GM21717 (cell line): Measurements from ENCODE around the gene GNG12.

ENCODE experiments used
- ATAC-seq: cut with Tn5 transposase; IDR thresholded peaks from one replicate; pipeline ENCODE4 v1.9.1; 2021; ENCODE audit warnings: mild to moderate bottlenecking, moderate library complexity; ENCODE audit not compliant: unreplicated experiment

The GNG12 gene

DNA sequence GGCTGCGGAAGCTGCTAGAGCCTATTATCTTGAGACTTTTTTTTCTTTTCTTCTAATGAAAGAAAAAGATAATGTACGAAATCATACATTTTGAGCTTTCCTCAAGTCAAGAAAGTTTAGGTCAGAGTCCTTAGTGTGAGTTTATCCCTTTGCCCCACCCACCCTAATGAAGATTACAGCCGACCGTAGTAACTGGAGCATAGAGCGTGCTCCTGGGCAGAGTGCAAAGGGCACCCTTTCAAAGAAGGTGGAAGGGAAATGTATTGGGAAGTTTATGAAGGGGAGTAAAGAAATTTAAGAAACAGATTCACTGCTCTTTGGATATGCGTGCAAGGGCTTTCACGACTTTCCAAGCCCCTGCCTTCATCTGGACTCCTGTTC is 17.2 kb downstream of the GNG12 start:
- ATAC-seq: no peak

GRCh38 chr1:67815303-67816094 is 17.8 kb downstream of the GNG12 start:
- ATAC-seq: no peak

DNA sequence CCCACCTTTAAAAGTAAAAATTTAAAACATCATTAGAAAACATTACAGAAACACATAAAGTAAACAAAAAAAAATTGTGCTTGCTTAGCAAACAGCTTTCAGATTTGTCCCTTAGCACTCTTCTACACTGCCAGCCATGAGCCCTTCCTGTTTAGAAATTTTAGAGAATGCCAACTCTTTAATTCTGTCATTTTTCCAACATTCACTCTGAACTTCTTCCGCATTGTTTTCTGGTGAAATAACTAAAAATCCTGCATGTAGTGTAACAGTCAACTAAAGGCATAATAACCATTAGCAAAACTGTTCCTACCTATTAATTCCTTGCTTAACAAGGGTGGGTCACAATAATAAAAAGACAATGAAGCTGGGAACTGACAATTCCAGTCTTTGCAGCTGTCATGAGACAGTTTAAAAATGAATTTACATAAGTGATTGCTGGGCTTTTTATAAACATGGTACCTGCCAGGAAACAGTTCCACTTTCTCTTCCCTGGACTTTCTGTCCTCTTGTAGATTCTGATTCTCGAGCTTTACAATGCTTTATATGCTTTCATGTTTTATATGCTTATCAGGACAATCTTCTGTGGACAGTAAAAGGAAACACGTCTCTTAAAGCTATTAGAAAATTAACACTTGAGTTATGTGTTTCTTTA is 19.0 kb downstream of the GNG12 start:
- ATAC-seq: no peak

DNA sequence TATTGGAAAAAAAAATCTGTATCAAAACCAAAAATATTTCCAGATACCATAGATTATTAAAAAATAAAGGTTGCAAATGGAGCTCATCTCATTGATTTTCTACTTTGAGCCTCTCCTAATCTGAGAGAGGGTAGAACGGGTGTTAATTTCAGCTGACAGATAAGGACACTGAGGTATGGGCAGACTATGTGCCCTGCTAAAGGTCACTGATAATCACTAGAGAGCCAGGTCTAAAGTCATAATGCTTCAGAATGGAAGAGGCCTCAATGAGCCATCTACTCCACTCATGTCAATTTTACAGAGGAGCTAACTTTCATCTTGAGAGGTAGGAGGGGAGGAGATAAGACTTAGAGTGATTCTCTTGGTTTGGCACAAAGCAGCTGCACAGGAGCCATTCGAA is 21.0 kb downstream of the GNG12 start:
- ATAC-seq: no peak

GRCh38 chr1:67811781-67812180 is 21.5 kb downstream of the GNG12 start:
- no peak for ATAC-seq

GRCh38 chr1:67809887-67810286 is 23.4 kb downstream of the GNG12 start:
- no peak for ATAC-seq

- no peak for ATAC-seq
These were observed 26.0 kb downstream of the GNG12 start for GRCh38 chr1:67807282-67807681.

DNA sequence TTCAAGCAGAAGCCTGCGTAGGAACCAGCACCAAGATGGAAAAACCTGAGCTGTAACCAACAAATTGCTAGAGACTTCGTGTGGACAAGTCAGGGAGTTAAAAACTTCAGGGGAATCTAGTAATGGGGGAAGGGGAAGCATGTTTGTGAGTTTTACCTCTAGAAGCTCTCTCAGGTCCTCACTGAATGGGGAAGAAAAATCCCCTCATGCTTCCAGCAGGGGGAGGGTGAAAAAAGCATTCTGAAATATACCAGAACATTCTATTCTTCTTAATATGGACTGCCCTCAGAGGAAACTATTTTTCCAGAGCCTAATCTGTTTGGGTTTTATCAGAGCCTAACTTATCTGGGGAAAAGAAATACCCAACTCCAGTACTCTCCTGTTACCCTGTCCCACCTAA is 28.6 kb downstream of the GNG12 start:
- ATAC-seq: no peak

- ATAC-seq: no peak
These were observed 29.6 kb downstream of the GNG12 start for GRCh38 chr1:67803380-67804279.

GRCh38 chr1:67802565-67802964 is 30.7 kb downstream of the GNG12 start:
- no peak for ATAC-seq

DNA sequence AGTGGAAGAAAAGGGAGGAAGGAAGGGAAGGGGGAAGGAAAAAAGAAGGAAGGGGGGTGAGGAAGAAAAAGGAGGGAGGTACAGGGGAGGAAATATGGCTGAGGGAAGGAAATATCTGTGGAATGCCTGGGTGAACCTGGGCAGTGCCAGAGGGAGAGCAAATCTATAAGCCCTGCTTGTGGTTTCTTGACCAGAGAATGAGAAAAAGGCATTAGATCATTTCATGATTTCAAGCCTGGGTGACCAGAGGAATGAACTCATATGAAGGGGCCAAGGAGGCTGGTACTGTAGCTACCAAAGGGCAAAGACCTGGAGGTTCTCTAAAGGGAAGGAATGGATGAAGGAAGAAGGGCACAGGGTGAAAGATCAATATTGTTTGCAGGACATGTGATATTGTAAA is 31.4 kb downstream of the GNG12 start:
- no peak for ATAC-seq

DNA sequence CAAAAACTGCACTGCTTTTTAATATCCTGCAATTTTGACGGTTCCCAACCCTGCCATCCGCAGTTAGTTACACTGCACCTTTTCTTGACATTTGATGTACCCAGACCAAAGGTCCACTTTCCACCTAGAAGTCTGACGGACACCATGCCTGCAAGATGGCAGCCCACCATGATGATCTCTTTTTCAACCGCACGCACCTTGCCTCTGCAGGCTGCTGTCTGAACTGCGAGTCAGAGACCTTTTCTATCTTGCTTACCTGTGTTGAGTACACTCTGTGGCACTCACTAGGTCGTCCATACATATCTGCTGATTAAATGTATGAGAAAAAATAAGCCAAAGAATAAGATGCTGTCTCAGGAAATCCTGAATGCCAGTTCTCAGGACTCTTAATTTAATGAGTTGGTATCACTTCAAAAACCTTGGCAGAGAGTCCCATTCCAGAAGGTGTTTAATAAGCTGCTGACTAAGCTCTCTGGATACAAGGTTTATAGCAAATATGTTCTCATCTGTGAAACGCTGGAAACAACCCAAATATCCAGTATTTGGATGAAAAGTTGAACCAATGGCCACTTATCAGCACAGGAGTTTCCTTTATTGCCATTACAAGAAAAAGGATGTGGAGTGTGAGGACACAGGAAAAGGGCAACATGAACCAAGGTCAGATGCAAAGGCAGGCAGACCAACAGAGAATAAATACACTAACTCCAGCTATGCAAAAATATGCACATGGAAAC is 37.9 kb downstream of the GNG12 start:
- no peak for ATAC-seq

DNA sequence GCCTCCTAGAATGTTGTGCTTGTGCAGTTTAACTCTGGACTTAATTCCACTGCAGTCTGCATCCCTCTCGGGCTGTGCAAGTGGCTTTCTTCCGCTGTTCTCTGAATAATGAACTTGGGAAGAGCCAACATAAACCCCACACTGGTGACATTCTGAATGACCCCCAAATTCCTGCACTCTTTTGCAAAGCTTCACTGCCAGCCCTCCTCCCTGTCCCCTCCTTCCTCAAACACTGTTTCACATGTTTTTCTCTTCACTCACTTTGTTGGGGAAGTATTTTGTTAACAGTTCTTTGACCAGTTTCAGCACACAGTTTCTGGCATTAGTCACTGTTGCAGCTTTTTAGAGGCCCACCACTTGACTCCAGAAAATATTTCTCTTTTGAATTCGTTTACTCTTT is 39.7 kb downstream of the GNG12 start:
- no peak for ATAC-seq

DNA sequence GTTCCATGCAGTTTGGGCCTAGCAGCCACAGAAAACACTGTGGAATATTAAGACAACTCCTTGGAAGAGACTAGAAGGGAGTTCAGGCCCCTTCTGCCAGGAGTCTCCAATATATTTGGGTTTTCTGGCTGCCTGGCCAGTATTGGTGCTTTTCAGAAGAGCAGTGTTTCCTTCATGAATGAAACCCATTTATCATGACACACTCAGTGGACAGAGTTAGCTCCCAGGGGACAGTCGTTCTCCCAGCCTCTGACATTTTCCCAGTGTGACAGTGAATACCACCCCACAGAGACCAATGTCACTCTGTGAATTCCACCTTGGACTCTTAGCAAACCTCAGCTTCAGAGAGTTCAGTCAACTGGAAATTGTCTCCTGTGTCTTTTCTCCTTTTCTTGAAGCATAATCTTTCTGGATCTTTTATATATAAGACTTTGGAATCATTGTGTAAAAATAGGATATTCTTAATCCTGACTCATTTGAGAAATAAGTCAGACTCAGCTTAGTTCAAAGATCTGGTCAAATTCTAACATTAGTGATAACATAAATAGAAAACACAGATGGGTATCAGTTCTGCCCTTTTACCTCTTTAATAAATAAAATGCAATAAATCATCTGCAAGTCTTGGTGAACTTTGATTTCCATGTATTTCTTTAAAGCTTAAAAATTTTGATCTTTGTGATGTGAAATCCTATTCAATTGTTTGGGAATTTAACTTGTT is 40.4 kb downstream of the GNG12 start:
- ATAC-seq: no peak

GRCh38 chr1:67792103-67792502 is 41.2 kb downstream of the GNG12 start:
- no peak for ATAC-seq

DNA sequence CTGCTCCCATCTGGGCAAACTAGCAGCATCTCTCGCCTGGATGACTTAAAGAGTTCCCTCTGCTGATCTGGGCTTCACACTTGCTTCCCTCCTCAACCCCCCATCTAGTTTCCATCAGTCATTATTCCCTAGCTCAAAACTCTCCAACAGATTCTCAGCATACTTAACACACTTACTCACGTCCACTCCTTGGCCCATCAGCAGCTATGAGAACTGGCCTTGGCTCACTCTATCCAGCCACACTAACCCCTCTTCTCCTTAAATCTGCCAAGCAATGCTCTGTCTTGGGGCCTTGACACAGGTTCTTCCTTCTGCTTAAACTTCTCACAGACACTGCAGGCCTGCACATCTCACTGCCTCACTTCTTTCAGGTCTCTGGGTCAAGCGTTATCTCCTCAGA is 41.6 kb downstream of the GNG12 start:
- no peak for ATAC-seq

- ATAC-seq: no peak
These were observed 42.0 kb downstream of the GNG12 start for GRCh38 chr1:67791261-67791660.

DNA sequence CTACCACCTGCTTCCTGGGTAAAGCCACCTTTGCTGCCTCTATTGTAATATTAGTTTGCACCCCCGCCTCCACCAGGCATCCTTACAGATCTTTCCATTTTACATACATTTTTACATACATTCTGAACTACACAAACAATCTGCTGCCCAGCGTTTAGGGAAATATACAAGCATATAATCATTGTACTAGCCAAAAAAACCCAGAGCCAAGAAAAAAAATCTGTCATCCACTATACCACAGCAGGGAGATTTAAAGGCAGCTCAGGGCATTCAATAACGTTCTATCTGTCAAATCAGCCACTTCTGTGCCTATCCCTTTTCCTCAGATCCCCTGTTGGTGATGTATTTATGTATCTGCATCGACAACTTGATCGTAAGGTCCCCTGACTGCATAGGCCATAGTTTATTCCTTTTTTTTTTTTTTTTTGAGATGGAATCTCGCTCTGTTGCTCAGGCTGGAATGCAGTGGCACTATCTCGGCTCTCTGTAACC is 43.0 kb downstream of the GNG12 start:
- ATAC-seq: no peak

DNA sequence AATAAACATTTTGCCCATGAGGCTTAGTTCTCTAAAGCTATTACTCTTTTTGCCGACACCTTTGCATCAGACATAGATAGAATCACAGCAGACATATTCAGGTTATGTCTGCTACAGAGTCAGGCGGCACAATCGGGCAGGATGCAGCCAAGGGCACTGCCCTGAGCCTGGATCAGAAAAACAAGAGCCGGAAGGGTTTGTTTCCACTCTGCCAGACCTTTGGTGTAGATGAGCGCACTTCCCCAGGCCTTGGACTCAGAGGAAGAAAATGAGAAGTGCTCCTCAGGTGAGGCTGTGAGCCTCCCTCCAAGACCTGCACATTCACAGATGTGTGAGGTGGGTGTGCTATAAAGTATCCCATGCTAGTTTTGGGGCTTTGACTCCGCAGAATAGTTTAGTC is 43.7 kb downstream of the GNG12 start:
- ATAC-seq: no peak

DNA sequence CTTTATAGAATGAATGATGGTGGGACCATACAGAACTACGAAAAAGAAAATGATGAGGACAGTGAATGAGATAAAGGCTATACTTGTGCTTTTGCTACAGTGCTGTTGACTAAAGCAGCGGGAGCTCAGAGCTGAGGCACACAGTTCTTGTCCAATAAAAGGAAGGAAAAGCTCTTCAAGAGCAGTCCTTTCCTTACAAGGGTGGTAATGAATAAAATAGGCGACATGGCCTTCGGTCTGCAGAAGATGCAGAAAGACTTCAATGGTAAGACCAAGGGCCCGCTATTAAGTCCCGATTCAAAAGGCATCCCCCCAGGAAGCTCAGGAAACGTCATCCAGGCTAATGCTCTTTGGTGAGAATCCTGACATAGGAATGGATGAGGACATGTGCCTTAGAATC is 44.4 kb downstream of the GNG12 start:
- no peak for ATAC-seq
